GM12873 (cell line): Measurements from ENCODE around the gene GAS2L2.

ENCODE experiments used
- TF ChIP-seq, protein P1 (sequence below): IDR thresholded peaks from 2 replicates; pipeline ENCODE4 v1.5.1; 2012; ENCODE audit warnings: low read depth, mild to moderate bottlenecking, moderate library complexity, low read length, control low read depth; ENCODE audit not compliant: insufficient read depth; ENCODE audit errors: missing control alignments

Gene GAS2L2

DNA sequence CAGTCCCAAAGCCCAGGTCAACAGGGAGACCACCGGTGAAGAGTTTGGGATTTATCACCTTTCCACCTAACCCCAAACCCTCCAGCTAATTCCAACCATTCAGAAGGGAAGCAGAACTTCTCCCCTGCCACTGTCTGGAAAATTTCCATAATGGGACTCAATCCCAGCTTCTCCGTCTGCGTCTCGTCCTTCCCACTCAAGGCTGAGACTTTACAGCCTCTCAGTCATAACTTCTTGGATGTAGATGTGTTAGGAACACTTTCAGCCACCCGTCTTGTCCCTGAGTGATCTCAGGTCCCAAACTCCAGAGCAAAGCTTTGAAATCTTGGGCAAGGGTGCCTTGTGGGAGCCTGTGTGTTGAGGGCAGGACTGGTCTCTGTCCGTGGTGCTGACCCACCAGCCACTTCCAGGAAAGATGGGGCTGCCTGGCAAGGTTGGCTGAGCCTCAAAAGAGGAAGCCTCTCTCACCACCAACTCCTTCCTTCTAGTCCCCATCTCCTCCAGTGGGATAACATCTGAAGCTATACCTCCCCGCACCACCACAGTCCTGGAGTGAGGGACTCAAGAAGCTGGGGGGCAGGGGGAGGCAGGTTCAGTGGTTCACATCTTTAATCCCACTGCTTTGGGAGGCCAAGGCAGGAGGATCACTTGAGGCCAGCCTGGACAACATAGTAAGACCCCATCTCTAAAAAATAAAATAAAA, 9.3 kb downstream of the GAS2L2 start:
- TF ChIP-seq, protein P1, sequence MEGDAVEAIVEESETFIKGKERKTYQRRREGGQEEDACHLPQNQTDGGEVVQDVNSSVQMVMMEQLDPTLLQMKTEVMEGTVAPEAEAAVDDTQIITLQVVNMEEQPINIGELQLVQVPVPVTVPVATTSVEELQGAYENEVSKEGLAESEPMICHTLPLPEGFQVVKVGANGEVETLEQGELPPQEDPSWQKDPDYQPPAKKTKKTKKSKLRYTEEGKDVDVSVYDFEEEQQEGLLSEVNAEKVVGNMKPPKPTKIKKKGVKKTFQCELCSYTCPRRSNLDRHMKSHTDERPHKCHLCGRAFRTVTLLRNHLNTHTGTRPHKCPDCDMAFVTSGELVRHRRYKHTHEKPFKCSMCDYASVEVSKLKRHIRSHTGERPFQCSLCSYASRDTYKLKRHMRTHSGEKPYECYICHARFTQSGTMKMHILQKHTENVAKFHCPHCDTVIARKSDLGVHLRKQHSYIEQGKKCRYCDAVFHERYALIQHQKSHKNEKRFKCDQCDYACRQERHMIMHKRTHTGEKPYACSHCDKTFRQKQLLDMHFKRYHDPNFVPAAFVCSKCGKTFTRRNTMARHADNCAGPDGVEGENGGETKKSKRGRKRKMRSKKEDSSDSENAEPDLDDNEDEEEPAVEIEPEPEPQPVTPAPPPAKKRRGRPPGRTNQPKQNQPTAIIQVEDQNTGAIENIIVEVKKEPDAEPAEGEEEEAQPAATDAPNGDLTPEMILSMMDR = no peak

DNA sequence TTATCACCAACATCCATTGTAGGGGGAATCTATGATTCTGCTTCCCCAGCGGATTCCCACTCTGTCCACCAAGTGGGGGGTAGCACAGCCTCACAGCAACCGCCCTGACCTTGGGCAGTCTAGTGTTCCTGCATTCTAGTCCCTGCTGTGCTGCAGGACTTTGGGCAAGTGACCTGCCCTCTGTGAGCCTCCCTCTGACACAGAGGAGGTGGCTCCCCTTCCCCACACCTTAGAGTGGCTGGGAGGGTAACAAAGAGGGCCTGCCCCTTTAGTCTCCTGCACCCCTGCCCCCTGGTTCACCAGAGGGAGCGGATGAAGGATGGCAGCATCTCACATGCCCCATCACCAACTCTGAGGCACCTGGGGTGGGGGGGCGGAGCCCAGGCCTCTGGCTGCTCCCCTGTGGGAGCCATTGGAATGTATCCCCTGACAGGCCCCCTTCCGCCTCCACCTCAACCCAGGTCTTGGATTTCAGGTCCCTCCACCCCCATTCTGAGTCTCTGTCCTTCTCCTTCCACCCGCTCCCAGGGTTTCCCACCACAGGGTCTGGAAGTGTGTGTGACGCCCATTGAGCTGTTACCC, 10.1 kb downstream of the GAS2L2 start:
- TF ChIP-seq, protein P1 = no peak

DNA sequence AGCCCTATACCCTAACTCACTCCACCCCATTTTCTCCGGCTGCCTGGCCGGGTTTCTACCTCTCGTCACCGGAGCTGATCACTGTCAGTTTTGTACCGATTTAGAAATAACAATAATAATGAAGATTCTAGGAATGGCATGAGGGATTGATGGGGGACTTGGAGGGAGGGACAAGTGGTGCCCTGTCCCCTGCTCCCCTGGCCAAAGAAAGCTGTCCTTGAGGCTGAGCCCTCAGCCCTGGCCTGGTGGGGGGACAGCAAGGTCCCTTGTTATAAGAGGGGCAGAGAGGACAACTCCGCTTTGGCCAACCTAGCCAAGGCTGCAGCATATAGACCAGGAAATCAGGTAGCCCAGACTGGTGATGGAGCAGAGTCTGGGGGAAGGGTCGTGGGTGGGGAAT, 10.5 kb downstream of the GAS2L2 start:
- TF ChIP-seq, protein P1 = no peak

DNA sequence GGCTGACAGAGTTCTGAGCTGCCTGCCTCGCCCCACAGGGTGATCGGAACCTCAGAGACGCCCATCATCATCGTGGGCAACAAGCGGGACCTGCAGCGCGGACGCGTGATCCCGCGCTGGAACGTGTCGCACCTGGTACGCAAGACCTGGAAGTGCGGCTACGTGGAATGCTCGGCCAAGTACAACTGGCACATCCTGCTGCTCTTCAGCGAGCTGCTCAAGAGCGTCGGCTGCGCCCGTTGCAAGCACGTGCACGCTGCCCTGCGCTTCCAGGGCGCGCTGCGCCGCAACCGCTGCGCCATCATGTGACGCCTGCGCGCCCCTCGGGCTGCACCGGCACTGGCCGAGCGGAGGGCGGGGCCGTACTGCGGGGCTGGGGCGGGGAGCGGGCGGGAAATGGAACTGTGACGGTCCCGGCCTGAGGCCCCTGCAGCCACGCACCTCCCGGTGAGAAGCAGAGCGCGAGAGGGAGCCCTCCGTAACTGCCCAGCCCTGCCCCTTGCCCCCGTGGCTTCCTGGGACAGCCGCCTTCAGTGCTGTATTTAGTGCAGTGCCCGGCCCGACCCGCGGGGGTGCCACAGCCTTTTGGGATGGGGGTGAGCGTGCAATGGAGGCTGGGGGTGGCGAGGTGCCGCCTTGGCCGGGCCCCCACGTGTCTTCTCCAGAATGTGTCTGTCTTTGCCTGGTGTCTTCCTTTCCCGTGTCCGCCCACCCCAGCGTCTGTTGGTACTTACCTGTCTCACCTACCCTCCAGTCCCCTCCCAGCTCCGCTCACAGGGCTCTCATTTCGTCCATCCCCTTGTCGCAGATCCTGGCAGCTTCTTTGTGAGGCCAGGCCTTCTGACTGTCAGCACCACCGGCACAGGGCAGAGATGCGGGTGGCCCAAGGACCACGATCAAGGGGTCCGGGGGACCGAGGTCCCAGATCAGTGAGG, 11.8 kb downstream of the GAS2L2 start:
- TF ChIP-seq, protein P1 = peak; percentile 17

DNA sequence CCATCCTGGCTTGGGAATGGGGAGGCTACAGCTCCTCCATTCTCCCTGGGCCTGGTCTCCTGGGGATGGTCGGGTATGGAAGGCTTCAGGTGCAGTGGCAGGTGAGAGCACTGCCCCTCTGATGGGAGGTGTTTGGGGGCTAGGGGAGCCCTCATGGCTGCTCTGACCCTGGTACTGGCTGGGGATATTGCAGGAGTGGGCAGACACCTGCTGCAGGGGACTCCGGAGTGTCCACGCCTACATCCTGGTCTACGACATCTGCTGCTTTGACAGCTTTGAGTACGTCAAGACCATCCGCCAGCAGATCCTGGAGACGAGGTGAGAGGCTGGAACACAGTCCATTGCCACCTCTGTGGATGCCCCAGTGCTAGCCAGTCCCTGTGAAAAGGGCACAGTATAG, 12.8 kb downstream of the GAS2L2 start:
- TF ChIP-seq, protein P1 = no peak

DNA sequence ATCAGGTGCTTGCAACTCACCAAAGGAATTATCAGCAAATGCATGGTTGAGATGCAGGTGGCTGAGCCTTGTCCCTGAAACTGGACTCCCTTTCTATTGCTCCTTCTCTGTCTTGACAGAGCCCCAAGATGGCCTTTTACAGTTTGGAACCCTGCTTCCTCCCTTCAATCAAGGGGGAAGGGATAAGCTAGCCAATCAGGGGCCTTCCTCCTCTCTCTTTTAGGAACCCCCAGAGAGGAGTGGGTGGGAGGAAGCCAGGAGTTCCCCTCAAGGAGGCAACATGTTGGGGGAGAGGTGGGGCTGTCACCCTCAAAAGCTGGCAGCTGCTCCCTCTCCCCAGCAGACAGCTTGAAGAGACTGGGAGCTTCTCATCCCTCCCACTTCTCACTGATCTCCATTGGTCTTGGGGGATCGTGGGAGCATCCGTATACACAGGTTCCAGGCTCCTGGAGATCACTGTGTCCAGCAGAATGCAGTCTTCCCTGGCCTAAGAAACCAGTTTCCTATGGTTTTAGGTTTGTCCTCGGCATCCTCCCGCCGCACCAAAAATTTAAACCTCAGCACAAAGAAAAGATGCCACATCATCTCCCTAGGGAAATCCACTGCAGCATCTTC, 14.4 kb downstream of the GAS2L2 start:
- TF ChIP-seq, protein P1 = no peak
